Panc1 (cell line): ENCODE data around the gene NDUFAF8. TPM values are rescaled to one million over a fixed set of nuclear protein-coding genes. Genes with fewer than 3 reads are reported as not detected.

Experiments used
- ATAC-seq: fragments of 200-7000 bp; cut with Tn5 transposase; 2 replicates; pipeline ENCODE4 v1.9.1; 2020; ENCODE audit warnings: mild to moderate bottlenecking, moderate library complexity
- BruUV-seq: library from RNA; stranded (reverse); fragments of 400-500 nt; replicated peaks from 2 replicates; lab custom pipeline; 2021; lab: Mats Ljungman, UMichigan
- CTCF ChIA-PET: fragments of 300-600 bp; sonication (Branson Sonifier 250); formaldehyde crosslinking; loops from one replicate; lab custom pipeline; 2022; ENCODE audit warnings: antibody characterized with exemption; lab: Charles Lee
- POLR2A ChIA-PET: fragments of 300-600 bp; sonication (Branson Sonifier 250); formaldehyde crosslinking; loops from one replicate; lab custom pipeline; 2022; ENCODE audit warnings: antibody characterized with exemption; lab: Charles Lee
- DNase-seq: peaks from one replicate; pipeline ENCODE4 v3.0.0-alpha.2; 2010; ENCODE audit warnings: low read depth, low spot score
- H3K27ac ChIP-seq: 2 replicates; pipeline ENCODE4 v1.5.1; 2011; ENCODE audit warnings: mild to moderate bottlenecking, low read length, inconsistent platforms
- H3K27me3 ChIP-seq: fragments of 200-500 bp; sonication (Bioruptor generic); 2 replicates; pipeline ENCODE4 v1.6.0; 2014; ENCODE audit warnings: low read length, inconsistent platforms; ENCODE audit not compliant: control insufficient read depth, insufficient read depth
- H3K36me3 ChIP-seq: fragments of 200-500 bp; sonication (Bioruptor generic); 2 replicates; pipeline ENCODE4 v1.5.1; 2014; ENCODE audit warnings: inconsistent platforms, mild to moderate bottlenecking, low read length, moderate library complexity; ENCODE audit not compliant: control insufficient read depth, insufficient read depth
- H3K4me1 ChIP-seq: 2 replicates; pipeline ENCODE4 v1.5.1; 2011; ENCODE audit warnings: inconsistent platforms, mild to moderate bottlenecking, low read length, moderate library complexity; ENCODE audit not compliant: control insufficient read depth, insufficient read depth
- H3K4me3 ChIP-seq, 2 experiments: 2 replicates each; pipeline ENCODE4 v1.5.1; 2011 to 2012; ENCODE audit warnings: low read depth in 2 of 2, low read length in 2 of 2, mild to moderate bottlenecking in 2 of 2, inconsistent platforms in 1 of 2, moderate library complexity in 1 of 2
- H3K9me3 ChIP-seq: fragments of 200-500 bp; sonication (Bioruptor generic); 2 replicates; pipeline ENCODE4 v1.5.1; 2014; ENCODE audit warnings: low read depth, mild to moderate bottlenecking, inconsistent platforms, low read length, moderate library complexity; ENCODE audit not compliant: control insufficient read depth, insufficient read depth
- CTCF ChIP-seq: fragments of 450-650 bp; IDR thresholded peaks from 2 replicates; pipeline ENCODE4 v1.5.1; 2017; ENCODE audit warnings: mild to moderate bottlenecking
- POLR2AphosphoS5 ChIP-seq: IDR thresholded peaks from 2 replicates; pipeline ENCODE4 v1.6.1; 2012; ENCODE audit warnings: mild to moderate bottlenecking, low read depth, low read length, moderate library complexity
- REST ChIP-seq, 2 experiments: IDR thresholded peaks; 2 replicates each; pipeline ENCODE4 v1.6.1; 2011 to 2012; ENCODE audit warnings: low read depth in 2 of 2, control low read depth in 1 of 2, low read length in 1 of 2, mild to moderate bottlenecking in 1 of 2, moderate library complexity in 1 of 2; ENCODE audit not compliant: insufficient read depth in 1 of 2
- SIN3A ChIP-seq: IDR thresholded peaks from 2 replicates; pipeline ENCODE4 v1.6.1; 2012; ENCODE audit warnings: low read depth, mild to moderate bottlenecking, low read length, moderate library complexity, borderline replicate concordance; ENCODE audit not compliant: insufficient read depth
- TCF7L2 ChIP-seq: IDR thresholded peaks from 2 replicates; pipeline ENCODE4 v1.6.1; 2011; ENCODE audit warnings: mild to moderate bottlenecking, low read depth, low read length, inconsistent platforms
- in situ Hi-C: cut with HindIII; loops from 2 replicates; pipeline ENCODE4 v1.10.0; 2016; ENCODE audit warnings: low sequenced_read_pairs, low pct_unique_long_range_greater_than_20kb
- intact Hi-C: fragments of 100-400 bp; cut with micrococcal nuclease; formaldehyde crosslinking; loops from one replicate; pipeline ENCODE4 v1.10.0; 2022; ENCODE audit not compliant: unreplicated experiment
- total RNA-seq: library from RNA; stranded (reverse); gene quantifications from one replicate; pipeline ENCODE4 v1.2.1, GENCODE V29; 2021; ENCODE audit not compliant: unreplicated experiment

NDUFAF8 gene
- total RNA-seq, 1 experiment from 2014 or later, result 75.8 TPM

GRCh38 chr17:81245665-81246342, 6.7 kb downstream of the NDUFAF8 start:
- TF ChIP-seq TCF7L2 (no peak), SIN3A (no peak), POLR2AphosphoS5 (0 out of 2 replicates have a peak, but pooled peaks have one; percentile 19)
- BruUV-seq, result no TSS peak
- POLR2A ChIA-PET, result interaction anchor here (0.6 kb wide), 1 partner anchor 49 kb away, joined by 3 read pairs; the partner anchor contains the start of gene SLC38A10
- intact Hi-C loops, result no loop called here
- no peaks in the 10 kb centered on the region for H3K36me3 ChIP-seq
- no peak for DNase-seq
- in situ Hi-C loops, result no loop called here
- ATAC-seq, result no peak
- H3K27me3 ChIP-seq, result no peaks in the 10 kb centered on the region
- no peak overlapping the region for H3K4me3 ChIP-seq
- H3K4me1 ChIP-seq, result peaks cover 31% of the 10 kb centered on the region
- CTCF ChIA-PET, result interaction anchor here (0.6 kb wide), 1 partner anchor 69 kb away, joined by 3 read pairs; no protein-coding TSS in a partner anchor
- no peaks in the 10 kb centered on the region for H3K9me3 ChIP-seq
- H3K27ac ChIP-seq, result no peak overlapping the region

- BruUV-seq, result no TSS peak
- ATAC-seq (no peak), DNase-seq (no peak)
- intact Hi-C loops (no loop called here), in situ Hi-C loops (no loop called here)
- Histone ChIP-seq H3K36me3 (no peaks in the 10 kb centered on the region), H3K9me3 (no peaks in the 10 kb centered on the region), H3K27me3 (no peaks in the 10 kb centered on the region), H3K27ac (no peak overlapping the region), H3K4me3 (no peak overlapping the region), H3K4me1 (peaks cover 29% of the 10 kb centered on the region)
- CTCF ChIA-PET, result interaction anchor here (0.6 kb wide), 1 partner anchor 69 kb away, joined by 3 read pairs; no protein-coding TSS in a partner anchor
- TF ChIP-seq POLR2AphosphoS5 (no peak), SIN3A (no peak), REST (IDR thresholded peaks at IDR 0.05; ENCODE audit: insufficient read depth in 1 of 2, low read depth in 2 of 2, low read length in 1 of 2) (no peak), CTCF (no peak), TCF7L2 (no peak)
- POLR2A ChIA-PET, result no interaction called here
These were observed 7.2 kb downstream of the NDUFAF8 start for GRCh38 chr17:81246343-81246670.
